IMR-90 (cell line): ENCODE data around the gene HRC.

Experiments
- FOS ChIP-seq: fragments of 150-350 bp; IDR thresholded peaks from 2 replicates; pipeline ENCODE4 v1.6.1; 2016; ENCODE audit warnings: low read depth, low read length
- MXI1 ChIP-seq: IDR thresholded peaks from 2 replicates; pipeline ENCODE4 v1.6.1; 2012; ENCODE audit warnings: low read depth, mild to moderate bottlenecking, low read length, moderate library complexity, borderline replicate concordance
- POLR2A ChIP-seq: IDR thresholded peaks from 2 replicates; pipeline ENCODE4 v1.6.1; 2012; ENCODE audit warnings: mild to moderate bottlenecking, low read depth, low read length
- RAD21 ChIP-seq: IDR thresholded peaks from 2 replicates; pipeline ENCODE4 v1.6.1; 2012; ENCODE audit warnings: low read length, improper control_type of control experiment
- RFX5 ChIP-seq: IDR thresholded peaks from 2 replicates; pipeline ENCODE4 v1.8.0; 2012; ENCODE audit warnings: low read depth, mild to moderate bottlenecking, low read length, moderate library complexity
- TF ChIP-seq, protein P1 (sequence below): conservative IDR thresholded peaks from 2 replicates; pipeline ENCODE4 v1.5.1; 2012; ENCODE audit warnings: mild to moderate bottlenecking, low read depth, low read length, improper control_type of control experiment

DNA sequence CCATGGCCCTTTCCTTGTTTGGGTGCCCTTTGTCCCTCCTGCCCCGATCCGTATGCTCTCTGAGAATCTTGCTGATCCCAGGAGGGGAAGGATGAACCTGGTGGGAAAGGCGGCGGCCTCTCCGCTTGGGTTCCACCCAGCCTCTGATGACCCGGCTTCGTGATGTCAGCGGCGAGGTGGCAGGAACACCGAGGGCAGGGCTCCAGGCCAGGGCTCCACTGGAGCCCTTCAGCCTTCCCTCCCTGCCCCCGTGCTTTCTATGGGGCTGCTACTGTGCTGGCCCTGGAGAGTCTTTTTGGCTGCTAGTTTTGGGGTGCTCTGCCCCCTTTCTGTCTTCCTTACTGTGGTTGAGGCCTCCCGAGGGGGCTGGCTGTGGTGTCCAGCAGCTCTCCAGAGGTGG lies 52.9 kb downstream of the HRC start:
- TF ChIP-seq, protein P1, sequence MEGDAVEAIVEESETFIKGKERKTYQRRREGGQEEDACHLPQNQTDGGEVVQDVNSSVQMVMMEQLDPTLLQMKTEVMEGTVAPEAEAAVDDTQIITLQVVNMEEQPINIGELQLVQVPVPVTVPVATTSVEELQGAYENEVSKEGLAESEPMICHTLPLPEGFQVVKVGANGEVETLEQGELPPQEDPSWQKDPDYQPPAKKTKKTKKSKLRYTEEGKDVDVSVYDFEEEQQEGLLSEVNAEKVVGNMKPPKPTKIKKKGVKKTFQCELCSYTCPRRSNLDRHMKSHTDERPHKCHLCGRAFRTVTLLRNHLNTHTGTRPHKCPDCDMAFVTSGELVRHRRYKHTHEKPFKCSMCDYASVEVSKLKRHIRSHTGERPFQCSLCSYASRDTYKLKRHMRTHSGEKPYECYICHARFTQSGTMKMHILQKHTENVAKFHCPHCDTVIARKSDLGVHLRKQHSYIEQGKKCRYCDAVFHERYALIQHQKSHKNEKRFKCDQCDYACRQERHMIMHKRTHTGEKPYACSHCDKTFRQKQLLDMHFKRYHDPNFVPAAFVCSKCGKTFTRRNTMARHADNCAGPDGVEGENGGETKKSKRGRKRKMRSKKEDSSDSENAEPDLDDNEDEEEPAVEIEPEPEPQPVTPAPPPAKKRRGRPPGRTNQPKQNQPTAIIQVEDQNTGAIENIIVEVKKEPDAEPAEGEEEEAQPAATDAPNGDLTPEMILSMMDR: no peak
- TF ChIP-seq POLR2A (no peak), MXI1 (no peak), RAD21 (no peak), RFX5 (no peak), FOS (no peak)
